ENCODE data around the gene KLF17.

The KLF17 gene

GRCh38 chr1:44151808-44152207 lies 33.2 kb downstream of the KLF17 start:
- H3K27me3 Mint-ChIP-seq: peaks cover 9% of the 10 kb centered on the region
- no peak overlapping the region for H3K27ac Mint-ChIP-seq
- H3K9me3 Mint-ChIP-seq: peaks cover 1% of the 10 kb centered on the region
- intact Hi-C loops (cut with micrococcal nuclease): no loop called here
- no peaks in the 10 kb centered on the region for H3K4me1 Mint-ChIP-seq (ENCODE audit: low read depth)
- H3K4me3 Mint-ChIP-seq: no peak overlapping the region
- no peaks in the 10 kb centered on the region for H3K36me3 Mint-ChIP-seq (ENCODE audit: low read depth)

DNA sequence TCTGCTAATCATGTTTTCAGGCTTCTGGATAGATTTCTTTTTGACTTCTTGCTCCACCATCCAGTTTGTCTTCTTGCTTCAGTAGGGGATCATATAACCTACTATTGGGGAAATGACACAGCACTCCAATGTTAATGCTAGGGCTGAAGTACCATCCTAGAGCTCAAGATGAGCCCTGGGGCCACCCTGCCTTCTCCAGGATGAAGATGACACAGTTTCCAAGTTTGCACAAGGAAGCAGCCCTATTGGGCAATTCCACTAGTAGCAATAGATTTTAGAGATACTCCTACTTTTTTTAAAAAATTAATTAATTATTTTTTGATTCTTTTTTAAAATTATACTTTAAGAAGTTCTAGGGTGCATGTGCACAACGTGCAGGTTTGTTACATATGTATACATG lies 34.1 kb downstream of the KLF17 start:
- Mint-ChIP-seq H3K9me3 (no peaks in the 10 kb centered on the region), H3K4me3 (no peak overlapping the region), H3K4me1 (ENCODE audit: low read depth) (no peaks in the 10 kb centered on the region), H3K27ac (no peak overlapping the region), H3K27me3 (peaks cover 9% of the 10 kb centered on the region), H3K36me3 (ENCODE audit: low read depth) (no peaks in the 10 kb centered on the region)
- intact Hi-C loops (cut with micrococcal nuclease): no loop called here

DNA sequence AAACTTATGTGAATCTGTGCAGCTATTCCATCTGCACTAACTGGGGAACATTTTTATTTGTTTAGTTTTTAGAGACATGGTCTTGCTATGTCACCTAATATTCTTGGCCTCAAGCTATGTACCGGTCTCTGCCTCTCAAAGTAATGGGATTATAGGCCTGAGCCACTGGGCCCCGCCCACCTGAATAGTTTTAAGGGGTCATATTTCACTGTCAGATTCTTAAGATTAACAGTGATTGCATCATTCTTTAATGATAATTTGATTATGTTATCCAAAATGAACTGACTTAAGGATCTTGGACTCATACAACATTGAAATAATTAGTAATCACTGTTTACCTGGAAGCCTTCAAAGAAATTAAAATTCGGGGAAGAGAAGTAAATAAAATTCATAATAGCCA lies 35.4 kb downstream of the KLF17 start:
- no peaks in the 10 kb centered on the region for H3K4me1 Mint-ChIP-seq (ENCODE audit: low read depth)
- intact Hi-C loops (cut with micrococcal nuclease): no loop called here
- H3K36me3 Mint-ChIP-seq (ENCODE audit: low read depth): no peaks in the 10 kb centered on the region
- H3K9me3 Mint-ChIP-seq: no peaks in the 10 kb centered on the region
- no peak overlapping the region for H3K27ac Mint-ChIP-seq
- no peak overlapping the region for H3K4me3 Mint-ChIP-seq
- H3K27me3 Mint-ChIP-seq: peaks cover 9% of the 10 kb centered on the region

GRCh38 chr1:44157903-44158302 lies 39.3 kb downstream of the KLF17 start:
- Mint-ChIP-seq H3K4me3 (no peak overlapping the region), H3K9me3 (no peaks in the 10 kb centered on the region), H3K27ac (no peak overlapping the region), H3K4me1 (ENCODE audit: low read depth) (no peaks in the 10 kb centered on the region), H3K36me3 (ENCODE audit: low read depth) (no peaks in the 10 kb centered on the region), H3K27me3 (no peaks in the 10 kb centered on the region)
- intact Hi-C loops (cut with micrococcal nuclease): no loop called here

GRCh38 chr1:44158871-44159270 lies 40.2 kb downstream of the KLF17 start:
- intact Hi-C loops (cut with micrococcal nuclease): no loop called here
- Mint-ChIP-seq H3K36me3 (ENCODE audit: low read depth) (no peaks in the 10 kb centered on the region), H3K4me3 (no peak overlapping the region), H3K27me3 (no peaks in the 10 kb centered on the region), H3K9me3 (no peaks in the 10 kb centered on the region), H3K4me1 (ENCODE audit: low read depth) (no peaks in the 10 kb centered on the region), H3K27ac (no peak overlapping the region)

DNA sequence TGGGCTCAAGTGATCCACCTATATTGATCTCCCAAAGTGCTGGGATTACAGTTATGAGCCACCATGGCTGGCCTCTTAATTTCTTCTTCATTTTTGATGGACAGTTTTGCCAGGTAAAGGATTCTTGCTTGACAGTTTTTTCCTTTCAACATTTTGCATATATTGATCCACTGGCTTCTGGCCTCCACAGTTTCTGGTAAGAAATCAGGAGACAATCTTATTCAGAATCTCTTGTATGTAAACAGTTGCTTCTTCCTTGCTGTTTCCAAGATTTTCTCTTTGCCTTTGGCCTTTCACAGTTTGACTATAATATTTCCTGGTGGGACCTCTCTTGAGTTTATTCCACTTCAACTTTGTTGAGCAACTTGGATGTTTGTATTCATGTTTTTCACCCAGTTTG lies 42.9 kb downstream of the KLF17 start:
- H3K36me3 Mint-ChIP-seq (ENCODE audit: low read depth): no peaks in the 10 kb centered on the region
- no peaks in the 10 kb centered on the region for H3K4me1 Mint-ChIP-seq (ENCODE audit: low read depth)
- H3K9me3 Mint-ChIP-seq: no peaks in the 10 kb centered on the region
- no peaks in the 10 kb centered on the region for H3K27me3 Mint-ChIP-seq
- intact Hi-C loops (cut with micrococcal nuclease): no loop called here
- no peak overlapping the region for H3K4me3 Mint-ChIP-seq
- no peak overlapping the region for H3K27ac Mint-ChIP-seq

GRCh38 chr1:44168520-44169098 lies 50.0 kb downstream of the KLF17 start:
- no peaks in the 10 kb centered on the region for H3K4me1 Mint-ChIP-seq (ENCODE audit: low read depth)
- intact Hi-C loops (cut with micrococcal nuclease): no loop called here

DNA sequence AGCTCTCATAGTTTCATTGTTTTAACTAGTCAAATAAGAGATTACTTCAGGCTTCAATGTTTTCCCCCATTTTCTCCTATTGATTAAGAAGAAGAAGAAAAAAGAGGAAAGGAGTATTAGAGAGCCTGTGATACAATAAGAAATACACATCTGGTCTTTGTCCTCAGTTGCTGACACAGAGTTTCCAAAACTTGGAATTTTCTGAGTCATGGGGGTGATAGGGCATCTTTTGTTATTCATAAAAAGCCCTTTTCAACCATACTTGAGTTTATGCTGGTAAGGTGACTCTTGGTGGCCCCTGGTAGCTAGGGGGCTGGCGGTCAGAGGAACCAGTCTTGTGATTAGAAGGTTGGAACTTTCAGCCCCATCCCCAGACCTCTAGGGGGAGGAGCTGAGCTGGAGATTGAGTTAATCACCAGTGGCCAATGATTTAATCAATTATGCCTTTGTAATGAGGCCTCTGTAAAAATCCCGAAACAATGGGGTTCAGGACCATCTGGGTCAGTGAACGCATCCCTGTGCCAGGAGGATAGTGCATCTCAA lies 51.7 kb downstream of the KLF17 start:
- no peak overlapping the region for H3K27ac Mint-ChIP-seq
- no peaks in the 10 kb centered on the region for H3K4me1 Mint-ChIP-seq (ENCODE audit: low read depth)

More at GRCh38 chr1:44168520-44169098, 50.0 kb downstream of the KLF17 start:
- Mint-ChIP-seq H3K27ac (no peak overlapping the region), H3K36me3 (ENCODE audit: low read depth) (no peaks in the 10 kb centered on the region), H3K27me3 (peaks cover 5% of the 10 kb centered on the region), H3K4me3 (no peak overlapping the region), H3K9me3 (peaks cover 24% of the 10 kb centered on the region)

DNA sequence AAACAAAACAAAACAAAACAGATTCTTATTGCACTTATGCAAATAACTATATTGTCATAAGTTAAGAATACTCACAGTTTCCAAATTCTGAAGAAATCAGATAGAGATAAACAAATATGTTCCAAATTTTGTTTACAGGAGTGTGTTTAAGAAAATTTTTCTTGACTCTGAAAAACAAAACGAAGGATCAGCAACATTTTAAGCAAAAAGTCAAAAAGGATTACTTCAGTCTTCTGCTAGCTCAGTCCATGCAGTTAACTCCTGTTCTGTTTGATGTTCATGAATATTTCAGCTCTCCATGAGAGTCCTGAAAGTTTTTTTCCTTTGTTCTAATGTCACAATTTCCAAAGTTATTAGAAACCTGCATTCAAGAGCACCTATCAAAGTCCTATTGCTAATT lies 56.0 kb downstream of the KLF17 start:
- no peak overlapping the region for H3K27ac Mint-ChIP-seq

More for the DNA sequence above, 51.7 kb downstream of the KLF17 start:
- peaks cover 5% of the 10 kb centered on the region for H3K27me3 Mint-ChIP-seq
- no peak overlapping the region for H3K4me3 Mint-ChIP-seq
- intact Hi-C loops (cut with micrococcal nuclease): no loop called here
- no peaks in the 10 kb centered on the region for H3K36me3 Mint-ChIP-seq (ENCODE audit: low read depth)
- peaks cover 30% of the 10 kb centered on the region for H3K9me3 Mint-ChIP-seq

More for the DNA sequence above, 56.0 kb downstream of the KLF17 start:
- Mint-ChIP-seq H3K9me3 (peaks cover 15% of the 10 kb centered on the region), H3K36me3 (ENCODE audit: low read depth) (no peaks in the 10 kb centered on the region), H3K4me1 (ENCODE audit: low read depth) (no peaks in the 10 kb centered on the region), H3K27me3 (no peaks in the 10 kb centered on the region), H3K4me3 (no peak overlapping the region)
- intact Hi-C loops (cut with micrococcal nuclease): no loop called here

All from dendritic cell treated with granulocyte-macrophage colony-stimulating factor and Interleukin-4, amounts not matched to agents 40 ng/mL and 50 ng/mL, for 4 days (primary cell).